A549 (cell line): Measurements from ENCODE around the gene CTIF.

ENCODE experiments used
- CHD4 ChIP-seq: fragments of 200-600 bp; sonication (generic); IDR thresholded peaks from 2 replicates; pipeline ENCODE4 v1.6.1; 2016; ENCODE audit warnings: antibody characterized with exemption, mild to moderate bottlenecking, borderline replicate concordance
- TP53 ChIP-seq: fragments of 250-450 bp; sonication (Bioruptor Pico); IDR thresholded peaks from 2 replicates; pipeline ENCODE4 v1.5.0; 2021; ENCODE audit warnings: mild to moderate bottlenecking, moderate library complexity

DNA sequence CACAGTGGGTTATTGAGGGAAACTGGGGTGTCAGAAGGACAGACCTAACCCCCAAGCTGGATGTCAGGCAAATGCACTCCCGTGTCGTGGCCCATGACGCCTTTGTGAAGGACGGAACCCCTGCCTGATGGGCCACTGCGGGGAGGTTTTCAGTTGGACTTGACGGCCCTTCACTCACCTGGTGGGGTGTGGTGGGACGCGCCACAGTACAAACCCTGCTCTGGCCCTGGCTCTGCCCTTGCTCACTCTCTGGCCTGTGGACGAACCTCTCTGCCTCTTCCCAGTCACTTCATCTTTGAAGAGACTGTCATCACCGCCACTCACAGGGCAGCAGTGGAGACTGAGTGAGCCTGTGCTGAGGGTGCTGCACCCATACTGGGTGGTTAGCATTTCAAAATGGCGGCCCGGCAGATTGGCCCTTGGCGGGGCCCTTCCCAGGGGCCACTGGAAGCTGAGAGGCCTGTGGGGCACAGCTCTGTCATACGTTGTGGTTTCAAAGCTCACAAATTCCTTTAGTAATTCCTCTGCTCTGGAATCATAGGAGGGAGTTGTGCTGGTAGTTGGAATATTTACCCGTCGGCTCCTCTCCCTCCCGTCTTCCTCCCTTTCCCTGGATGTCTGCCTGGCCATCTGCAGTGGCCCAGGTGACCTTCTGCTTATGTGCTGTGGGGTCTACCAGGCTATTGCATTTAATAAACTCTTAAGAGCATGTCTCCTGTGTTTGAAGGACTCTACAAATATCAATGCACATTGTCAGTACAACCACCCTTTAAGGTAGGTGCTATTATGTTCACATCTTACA, 200.6 kb downstream of the CTIF start:
- TF ChIP-seq TP53 (CRISPR knock-in tag) (no peak), CHD4 (no peak)
